Suppressor macrophage (primary cell): ENCODE measurements around the gene ANKIB1.
A peak's percentile ranks its signal among the peaks of the same experiment; 100 is the strongest.
"Not testable (repeated sequence)": the region's sequence is repeated elsewhere in the genome, so short reads cannot be mapped to it uniquely, and the experiment has no call there.

Experiments
- DNase-seq, 4 experiments: peaks; one replicate each; pipeline ENCODE4 v3.0.0-alpha.2; 2020 to 2022

The ANKIB1 gene

DNA sequence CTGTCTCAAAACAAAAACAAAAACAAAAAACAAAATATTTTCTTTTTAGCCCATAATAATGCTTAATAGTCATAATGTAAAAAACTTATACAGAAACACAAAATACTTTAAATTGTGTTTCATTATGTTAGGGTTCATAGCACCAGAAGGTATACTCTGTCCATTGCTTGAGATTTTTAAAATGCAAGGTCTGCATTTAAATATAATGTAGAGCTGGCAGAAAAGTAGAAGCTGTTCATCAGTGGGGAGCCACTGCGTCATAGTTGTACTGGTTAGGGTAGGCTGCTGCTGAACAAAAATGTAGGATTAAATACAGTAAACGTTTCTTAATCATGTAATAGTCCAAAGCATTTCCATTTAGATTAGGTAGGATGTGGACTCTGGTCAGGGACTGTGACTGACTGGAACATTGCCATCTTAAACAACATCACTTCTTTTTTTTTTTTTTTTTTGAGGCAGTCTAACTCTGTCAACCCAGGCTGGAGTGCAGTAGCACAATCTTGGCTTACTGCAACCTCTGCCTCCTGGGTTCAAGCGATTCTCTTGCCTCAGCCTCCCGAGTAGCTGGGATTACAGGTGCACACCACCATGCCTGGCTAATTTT, 85.2 kb downstream of the ANKIB1 start:
- no peak for DNase-seq

DNA sequence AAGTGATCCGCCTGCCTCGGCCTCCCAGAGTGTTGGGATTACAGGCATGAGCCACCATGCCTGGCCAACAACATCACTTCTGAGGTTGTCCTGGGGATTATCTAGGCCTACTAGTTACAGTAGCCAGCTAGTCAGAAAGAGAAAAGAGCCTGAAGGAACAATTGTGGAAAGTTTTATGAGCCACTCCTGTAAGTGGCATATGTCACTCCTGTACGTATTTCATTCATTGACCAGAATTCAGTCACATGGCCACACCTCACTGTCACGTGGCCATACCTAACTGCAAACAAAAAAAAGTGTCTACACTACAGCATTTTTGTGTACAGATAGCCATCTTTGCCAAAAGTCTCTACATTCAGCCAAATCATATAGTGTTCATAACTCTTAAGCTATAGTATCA, 85.7 kb downstream of the ANKIB1 start:
- DNase-seq, result no peak

DNA sequence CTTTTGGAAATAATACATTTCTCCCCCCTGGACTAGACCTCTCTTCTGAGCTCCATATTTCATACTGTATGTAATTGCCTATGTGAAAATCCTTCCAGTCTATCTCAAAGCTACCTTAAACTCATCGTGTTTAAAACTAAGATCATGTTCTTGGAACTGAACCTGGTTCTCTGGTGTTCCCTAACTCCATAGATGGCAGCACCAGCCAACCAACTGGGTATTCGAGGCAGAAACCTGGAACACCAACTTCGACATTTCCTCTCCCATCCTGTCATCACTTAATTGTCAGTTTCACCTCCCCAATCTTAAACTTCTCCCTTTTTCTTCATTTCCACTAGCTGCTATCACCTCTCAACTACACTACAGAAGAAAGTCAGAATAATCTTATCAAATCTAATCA, 87.0 kb downstream of the ANKIB1 start:
- no peak for DNase-seq

DNA sequence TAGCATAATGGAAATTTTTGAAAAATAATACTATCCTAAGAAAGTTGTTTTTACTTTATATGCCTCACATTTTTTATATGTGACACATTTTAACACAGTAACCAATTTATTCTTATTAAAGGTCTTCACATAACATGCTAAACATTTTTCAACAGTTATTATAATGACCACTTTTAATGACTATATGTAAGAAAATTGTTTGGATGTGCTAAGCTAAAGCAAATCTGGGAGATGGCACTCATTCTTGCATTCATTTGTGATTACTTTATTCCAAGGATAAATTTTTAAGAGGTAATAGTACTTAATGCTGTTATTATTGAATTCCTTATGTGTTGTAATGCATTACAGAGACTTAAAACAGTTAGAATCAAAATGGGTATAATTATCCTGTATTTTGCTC, 88.1 kb downstream of the ANKIB1 start:
- DNase-seq, result no peak

DNA sequence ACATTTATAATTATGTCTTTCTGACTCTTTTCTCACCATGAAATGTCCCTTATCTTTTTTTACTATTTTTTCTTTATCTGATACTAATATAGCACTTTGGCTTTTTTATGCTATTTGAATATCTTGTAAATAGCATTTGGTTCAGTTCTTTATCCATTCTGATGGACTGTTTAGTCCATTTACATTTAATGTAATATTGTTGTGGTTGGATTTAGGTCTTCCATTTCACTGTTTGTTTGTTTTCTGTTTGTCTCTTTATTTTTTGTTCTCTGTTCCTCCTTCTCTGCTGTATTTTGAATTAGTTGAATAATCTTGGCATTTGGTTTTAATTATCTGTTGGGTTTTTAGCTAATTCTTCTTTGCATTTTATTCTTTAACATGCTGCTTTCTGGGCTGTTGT, 89.8 kb downstream of the ANKIB1 start:
- no peak for DNase-seq

DNA sequence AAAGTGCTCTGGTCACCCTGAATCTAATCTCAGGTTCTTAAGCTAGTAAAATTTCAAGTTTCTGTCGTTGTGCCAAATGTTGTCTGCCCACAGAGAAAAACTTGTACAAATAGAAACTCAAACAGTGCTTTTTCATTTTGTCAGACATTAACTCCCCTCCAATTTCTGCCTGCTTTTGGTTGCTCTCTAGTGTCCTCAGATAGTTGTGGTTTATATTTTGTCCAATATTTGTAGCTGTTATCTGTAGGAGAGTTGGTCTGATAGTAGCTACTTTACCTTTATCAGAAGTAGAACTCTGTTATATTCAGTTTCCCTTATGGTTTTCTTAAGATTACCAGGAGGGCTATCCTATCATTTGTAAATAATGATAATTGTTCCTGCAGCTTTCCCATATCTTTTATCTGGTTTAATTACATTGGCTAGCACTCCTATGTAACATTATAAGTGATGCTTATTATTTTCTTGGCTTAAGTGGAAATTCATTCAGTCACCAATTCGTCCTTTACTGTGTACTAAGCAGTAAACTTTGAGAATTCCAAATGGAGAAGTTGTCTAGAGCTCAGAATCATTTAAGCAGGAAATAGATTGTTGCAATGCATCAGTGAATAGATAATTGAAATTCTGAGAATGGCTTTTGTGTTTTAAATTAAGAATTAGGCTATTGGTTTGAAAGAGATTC, 91.0 kb downstream of the ANKIB1 start:
- no peak for DNase-seq

DNA sequence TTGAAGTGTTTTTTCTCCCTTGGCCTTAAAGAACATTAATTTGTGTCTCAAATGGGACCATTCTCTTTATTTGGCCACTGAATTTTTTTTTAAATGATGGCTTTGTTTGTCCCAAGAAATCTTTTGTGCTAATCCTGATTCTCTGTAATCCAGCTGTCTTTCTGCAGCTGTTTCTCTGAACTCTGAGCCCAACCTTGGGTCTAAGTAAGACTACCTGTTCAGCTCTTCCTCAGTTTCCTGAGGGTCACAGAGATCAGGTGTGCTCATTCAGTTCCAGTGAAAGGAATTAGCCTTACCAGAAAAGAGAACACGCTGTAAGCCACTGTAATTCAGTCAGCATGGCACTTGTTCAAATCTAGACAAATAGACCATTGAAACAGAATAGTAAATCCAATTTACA, 94.2 kb downstream of the ANKIB1 start:
- DNase-seq, result no peak

DNA sequence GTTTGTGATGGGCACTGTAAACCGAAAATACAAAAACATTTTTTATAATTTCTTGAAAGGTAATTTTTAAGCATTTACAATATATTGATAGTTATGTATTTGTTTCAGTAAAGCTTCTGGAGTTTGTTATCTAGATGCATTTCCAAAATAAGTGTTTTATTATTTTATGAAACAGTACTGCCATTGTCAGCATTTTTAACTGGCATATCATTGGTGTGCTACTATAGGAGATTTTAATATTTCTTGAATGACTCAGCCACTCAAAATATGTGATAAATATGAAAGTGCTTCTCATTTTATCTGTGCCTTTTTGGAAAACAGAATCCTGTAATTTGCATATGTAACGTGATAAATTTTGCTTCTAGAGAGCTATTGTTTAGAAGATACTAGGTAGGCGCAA, 97.9 kb downstream of the ANKIB1 start:
- no peak for DNase-seq

DNA sequence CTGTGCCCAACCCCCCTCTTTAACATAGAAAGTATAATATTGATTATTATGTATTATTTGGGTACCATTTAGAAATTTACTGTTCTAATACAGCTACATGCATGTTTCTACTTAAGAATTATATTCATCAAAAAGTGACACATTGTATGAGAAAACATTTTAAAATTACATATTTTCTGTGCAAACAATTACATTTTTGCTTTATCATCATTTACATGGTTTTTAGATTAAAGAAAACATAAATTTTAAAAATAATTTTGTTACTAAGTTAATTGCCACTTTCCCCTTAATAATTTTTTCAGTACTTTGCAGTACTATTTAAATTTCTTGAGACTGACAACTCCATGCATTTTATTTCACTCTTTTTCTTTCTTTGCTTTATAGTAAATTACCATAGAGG, 106.2 kb downstream of the ANKIB1 start:
- DNase-seq, result no peak

DNA sequence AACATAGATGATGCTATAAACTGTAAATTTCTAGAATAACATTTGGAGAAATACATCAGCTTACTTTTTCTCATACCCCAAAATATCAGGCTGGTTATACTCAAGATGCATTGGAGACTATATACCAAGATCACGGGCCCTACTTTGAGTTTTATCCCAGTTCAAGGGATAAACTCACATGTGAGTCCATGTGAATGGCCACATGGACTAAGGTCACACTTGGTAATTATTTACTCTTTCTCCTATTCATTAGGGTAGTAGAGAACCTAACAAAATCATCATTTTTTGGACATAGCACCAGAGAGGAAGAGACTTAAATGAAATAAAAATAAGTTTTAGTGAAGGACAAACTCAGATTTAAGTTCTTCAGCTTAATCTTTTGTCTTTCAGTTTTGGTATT, 108.4 kb downstream of the ANKIB1 start:
- no peak for DNase-seq

DNA sequence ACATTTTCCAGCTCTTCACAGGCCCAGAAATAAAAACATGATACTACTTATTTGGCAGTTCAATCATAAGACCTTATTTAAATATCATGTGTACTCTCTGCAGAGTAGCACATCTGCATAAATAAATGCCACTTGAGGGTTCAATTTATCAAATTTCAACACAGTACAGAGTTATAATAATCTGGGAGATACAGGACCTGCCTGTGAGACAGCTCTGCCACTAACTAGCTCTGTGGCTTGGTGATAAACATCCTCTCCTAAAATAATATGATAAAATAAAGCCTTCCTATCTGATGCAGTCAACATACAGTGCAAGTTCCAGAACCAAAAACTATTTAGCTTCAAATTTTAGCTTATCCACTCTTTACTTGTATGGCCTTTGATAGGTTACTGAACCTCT, 110.6 kb downstream of the ANKIB1 start:
- no peak for DNase-seq

DNA sequence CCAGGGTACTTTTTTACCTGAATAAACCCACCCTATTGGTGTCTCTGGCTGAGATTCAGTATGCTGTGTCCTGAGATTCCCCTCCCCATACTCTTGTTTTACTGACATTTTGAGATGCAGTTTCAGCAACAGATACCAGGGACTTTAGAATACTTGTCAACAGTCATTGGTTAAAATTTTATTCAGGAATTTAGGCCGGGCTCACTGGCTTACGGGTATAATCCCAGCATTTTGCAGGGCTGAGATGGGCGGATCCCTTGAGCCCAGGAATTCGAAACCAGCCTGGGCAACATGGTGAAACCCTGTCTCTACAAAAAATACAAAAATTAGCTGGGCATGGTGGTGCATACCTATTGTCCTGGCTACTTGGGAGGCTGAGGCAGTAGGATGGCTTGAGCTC, 111.5 kb downstream of the ANKIB1 start:
- no peak for DNase-seq

DNA sequence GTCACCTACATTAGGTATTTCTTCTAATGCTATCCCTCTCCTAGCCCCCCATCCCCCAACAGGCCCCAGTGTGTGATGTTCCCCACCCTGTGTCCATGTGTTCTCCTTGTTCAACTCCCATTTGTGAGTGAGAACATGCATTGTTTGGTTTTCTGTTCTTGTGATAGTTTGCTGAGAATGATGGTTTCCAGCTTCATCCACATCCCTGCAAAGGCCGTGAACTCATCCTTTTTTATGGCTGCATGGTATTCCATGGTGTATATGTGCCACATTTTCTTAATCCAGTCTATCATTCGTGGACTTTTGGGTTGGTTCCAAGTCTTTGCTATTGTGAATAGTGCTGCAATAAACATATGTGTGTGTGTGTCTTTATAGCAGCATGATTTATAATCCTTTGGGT, 113.4 kb downstream of the ANKIB1 start:
- not testable (repeated sequence) for DNase-seq

DNA sequence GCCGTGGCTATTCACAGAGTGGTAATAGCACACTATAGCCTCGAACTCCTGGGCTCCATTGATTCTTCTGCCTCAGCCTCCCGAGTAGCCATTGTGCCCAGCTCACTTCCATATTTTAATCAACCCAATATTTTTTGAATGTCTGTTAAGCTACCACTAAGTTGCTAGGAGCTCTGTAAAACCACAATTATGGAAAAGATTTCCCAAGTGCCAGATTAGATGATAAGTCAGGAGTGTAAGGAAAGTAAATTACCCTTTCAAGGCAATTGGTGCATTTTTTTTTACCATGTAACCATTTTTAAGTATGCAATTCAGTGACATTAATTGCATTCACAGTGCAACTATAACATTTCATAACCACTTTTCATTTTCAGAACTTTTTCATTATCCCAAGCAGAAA, 114.0 kb downstream of the ANKIB1 start:
- DNase-seq, result no peak

DNA sequence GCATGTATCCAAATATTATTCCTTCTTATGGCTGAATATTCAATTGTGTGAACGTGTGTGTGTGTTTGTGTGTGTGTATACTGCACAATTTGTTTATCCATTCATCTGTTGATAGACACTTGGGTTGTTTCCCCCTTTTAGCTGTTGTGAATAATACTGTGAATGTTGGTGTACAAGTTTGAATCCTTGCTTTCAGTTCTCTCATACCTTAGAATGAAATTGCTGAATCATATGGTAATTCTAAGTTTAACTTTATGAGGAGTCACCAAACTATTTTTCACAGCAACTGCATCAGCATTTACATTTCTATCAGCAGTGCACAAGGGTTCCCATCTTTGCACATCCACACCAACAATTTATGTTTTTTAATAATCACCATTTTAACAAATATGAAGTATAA, 114.6 kb downstream of the ANKIB1 start:
- no peak for DNase-seq

DNA sequence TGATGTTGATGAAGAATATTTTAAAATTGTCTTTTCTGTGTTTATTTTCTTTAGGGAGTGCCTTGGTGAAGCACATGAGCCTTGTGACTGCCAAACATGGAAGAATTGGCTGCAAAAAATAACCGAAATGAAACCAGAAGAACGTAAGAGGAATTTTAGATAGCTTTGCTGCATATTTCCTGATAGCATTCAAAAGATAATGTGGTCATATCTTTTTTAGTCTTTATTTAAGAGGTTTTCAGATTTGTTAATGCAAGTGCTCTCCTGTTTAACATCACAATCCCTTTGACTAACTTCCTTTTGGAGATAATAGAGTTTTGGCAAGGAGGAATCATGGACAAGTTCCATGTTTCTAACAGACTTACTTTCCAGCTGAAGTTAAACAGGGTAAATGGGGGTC, 116.4 kb downstream of the ANKIB1 start:
- DNase-seq, result no peak

DNA sequence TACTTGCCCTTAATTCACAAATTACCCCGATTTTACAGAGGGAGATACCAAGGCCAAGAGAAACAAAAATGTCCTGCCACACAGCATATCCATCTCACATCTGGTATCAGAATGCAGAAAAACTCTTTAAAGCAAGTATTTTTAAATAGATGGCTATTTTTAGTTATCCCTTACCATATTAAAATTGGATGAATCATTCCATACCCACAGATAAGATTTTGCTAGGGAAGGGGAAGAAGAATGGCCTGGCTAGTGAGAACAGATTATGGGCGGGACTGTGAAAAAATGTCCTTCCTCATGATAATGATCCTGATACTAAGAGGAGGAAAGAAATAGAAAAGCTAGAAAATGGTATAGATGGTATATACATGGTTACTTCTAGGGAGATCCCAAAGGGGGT, 121.0 kb downstream of the ANKIB1 start:
- no peak for DNase-seq

DNA sequence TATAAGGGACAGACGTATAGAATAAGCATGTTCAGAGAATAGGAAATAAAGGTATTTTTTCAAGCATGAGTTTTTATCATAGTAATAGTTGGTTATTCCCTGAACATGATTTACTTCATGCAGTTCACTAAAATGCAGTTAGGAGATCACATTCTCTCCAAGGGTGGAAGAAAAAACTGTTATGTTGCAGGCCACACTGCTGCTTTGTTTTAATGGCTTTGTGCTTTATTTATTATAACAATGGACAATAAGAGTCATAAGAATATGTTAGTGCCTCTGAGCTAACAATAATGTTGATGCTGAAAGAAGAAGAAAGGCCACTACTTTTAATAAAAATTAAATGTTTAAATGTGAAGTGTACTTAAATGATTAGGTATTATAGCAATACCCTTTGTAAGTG, 123.0 kb downstream of the ANKIB1 start:
- DNase-seq, result no peak

DNA sequence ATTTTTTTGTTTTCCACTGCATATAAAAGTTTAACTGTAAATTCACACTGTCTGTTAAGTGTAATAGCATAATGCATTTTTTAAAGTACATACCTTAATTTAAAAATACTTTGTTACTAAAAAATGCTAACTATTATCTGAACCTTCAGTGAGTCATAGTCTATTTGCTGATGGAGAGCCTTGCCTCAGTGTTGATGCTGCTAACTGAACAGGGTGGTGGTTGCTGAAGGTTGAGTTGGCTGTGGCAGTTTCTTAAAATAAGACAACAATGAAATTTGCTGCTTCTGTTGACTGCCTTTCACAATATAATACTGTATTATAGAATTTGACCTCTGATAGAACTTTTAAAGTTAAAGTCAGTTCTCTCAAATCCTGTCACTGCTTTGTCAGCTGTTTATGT, 129.2 kb downstream of the ANKIB1 start:
- no peak for DNase-seq

DNA sequence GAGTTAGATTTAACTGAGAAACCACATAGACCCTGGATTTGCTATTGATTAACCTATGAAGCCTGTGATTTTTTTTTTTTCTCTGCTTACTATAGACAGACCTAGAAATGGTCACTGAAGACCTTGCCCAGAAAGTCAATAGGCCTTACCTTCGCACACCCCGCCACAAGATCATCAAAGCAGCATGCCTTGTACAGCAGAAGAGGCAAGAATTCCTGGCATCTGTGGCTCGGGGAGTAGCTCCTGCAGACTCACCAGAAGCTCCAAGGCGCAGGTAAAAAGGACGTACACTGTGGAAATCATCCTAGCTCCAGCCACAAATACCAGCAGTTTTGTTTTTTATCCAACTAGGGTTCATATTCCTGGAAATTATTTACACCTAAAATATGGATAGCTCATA, 145.3 kb downstream of the ANKIB1 start:
- no peak for DNase-seq

DNA sequence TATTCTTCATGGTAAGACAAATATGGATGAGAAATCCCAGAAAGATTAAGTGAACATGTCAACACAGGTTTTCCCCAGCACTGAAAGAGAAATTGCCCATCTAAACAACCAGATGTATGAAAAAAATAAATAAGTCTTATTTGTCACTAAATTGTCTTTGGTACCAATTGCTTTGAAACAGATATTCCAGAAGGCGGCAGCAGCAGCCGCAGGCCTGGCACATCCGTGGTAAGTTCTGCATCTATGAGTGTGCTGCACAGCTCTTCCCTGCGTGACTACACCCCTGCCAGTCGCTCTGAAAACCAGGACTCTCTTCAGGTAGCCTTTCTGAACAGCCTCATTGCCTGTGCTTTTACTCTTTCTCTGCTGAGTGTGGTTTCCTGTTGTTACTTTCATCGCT, 151.8 kb downstream of the ANKIB1 start:
- no peak for DNase-seq

DNA sequence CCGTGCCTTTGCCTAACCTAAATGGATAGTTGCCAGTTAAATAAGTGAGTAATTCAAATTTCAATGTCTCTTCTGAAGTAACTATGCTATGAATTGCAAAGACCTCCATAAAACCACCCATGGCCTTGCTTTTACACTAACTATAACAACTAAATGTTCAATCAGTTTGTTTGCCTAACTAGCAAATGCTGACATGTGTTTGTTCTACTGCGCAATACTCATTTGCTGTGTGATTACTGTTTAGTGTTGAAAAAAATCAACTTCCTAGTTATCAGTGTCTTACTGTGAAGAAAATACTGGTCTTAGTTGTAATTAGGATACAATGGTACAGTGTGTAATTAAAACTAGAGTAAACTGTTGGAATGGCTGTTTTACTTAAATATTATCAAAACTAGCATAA, 154.2 kb downstream of the ANKIB1 start:
- no peak for DNase-seq

DNA sequence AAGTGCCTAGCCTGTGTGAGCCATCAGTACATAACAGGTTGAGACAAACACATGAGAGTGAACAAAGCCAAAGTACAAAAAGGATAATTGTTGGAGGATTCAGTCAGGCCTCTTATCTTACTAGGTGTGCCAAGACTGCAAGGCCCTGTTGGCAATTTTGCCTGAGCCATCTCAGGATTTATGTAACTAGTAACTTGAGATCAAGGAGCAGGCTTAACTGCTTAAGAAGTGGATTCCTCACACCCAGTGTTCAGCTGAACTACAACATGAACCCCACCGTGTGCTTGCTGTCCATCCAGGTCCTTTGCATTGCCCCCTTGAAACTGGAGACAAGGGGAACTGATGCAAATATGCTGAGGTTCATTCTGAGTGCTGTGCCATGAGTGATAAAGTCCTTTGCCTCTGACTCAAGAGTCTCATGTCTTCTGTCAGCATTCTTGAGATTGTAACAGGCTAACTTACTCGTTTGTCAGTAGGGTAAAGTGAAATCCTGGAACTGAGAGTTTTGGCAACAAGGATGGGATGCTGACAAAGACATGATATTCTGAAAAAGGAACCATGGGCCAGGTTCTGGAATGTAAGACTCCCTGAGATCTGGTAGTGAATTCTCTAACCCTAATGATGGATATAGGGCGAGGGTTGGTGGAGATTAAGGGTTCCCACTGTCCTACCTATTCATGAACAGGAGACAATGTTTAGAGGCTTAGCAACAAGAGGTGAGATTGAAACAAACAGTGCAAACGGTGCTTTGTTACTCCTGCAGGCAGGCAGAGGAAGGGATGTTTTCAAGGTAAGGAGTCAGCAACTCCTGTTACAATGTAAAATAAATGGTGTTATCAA, 157.4 kb downstream of the ANKIB1 start:
- DNase-seq, result peak in 2 of 4 experiments; percentile 6 to 16

DNA sequence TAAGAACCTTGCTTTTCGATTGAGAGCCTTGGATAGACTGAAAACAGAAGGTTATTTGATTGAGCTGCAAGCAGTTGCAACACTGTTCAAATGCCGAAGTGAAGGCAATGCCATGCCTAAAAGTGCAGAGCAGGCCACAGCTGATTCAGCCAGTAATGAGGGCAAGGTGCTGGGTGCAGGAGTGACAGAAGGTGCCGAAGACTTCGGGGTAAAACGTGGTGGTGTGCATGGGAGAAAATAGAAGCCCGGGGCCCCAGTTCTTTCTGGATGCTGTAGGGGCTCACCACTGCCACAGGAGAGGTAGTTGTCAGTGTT, 157.9 kb downstream of the ANKIB1 start:
- DNase-seq, result no peak
